Liver (tissue), 9 donors: ENCODE measurements around the gene TAPBPL. TPM values are rescaled to one million over a fixed set of nuclear protein-coding genes. Genes with fewer than 3 reads are reported as not detected.
A peak's percentile ranks its signal among the peaks of the same experiment; 100 is the strongest.

ENCODE experiments used
- DNase-seq: peaks from one replicate; pipeline ENCODE4 v3.0.0-alpha.2; 2017; ENCODE audit warnings: low spot score
- H3K27ac ChIP-seq, 2 donors: one replicate each; pipeline ENCODE4 v1.7.0; 2013; ENCODE audit warnings: inconsistent platforms in 2 of 2, low read length in 2 of 2, control low read depth in 1 of 2, low read depth in 1 of 2, mild to moderate bottlenecking in 1 of 2
- H3K27me3 ChIP-seq, 4 donors: one replicate each; pipeline versions ENCODE4 v1.6.1 to v1.7.0; 2013; ENCODE audit warnings: low read length in 3 of 4, inconsistent platforms in 1 of 4, mild to moderate bottlenecking in 1 of 4, moderate library complexity in 1 of 4; ENCODE audit not compliant: control insufficient read depth in 4 of 4, insufficient read depth in 4 of 4
- H3K36me3 ChIP-seq, 4 donors: one replicate each; pipeline versions ENCODE4 v1.6.1 to v1.7.0; 2013; ENCODE audit warnings: low read length in 3 of 4, mild to moderate bottlenecking in 3 of 4, low read depth in 1 of 4, moderate library complexity in 1 of 4; ENCODE audit not compliant: control insufficient read depth in 4 of 4, insufficient read depth in 3 of 4
- H3K4me1 ChIP-seq, 4 donors: one replicate each; pipeline versions ENCODE4 v1.6.1 to v1.7.0; 2013; ENCODE audit warnings: low read length in 3 of 4, mild to moderate bottlenecking in 3 of 4, moderate library complexity in 1 of 4; ENCODE audit not compliant: control insufficient read depth in 4 of 4, insufficient read depth in 4 of 4
- H3K4me3 ChIP-seq, 3 donors: one replicate each; pipeline versions ENCODE4 v1.6.1 to v1.7.0; 2013; ENCODE audit warnings: low read length in 3 of 3, control low read depth in 1 of 3, low read depth in 1 of 3, mild to moderate bottlenecking in 1 of 3
- H3K9ac ChIP-seq, 2 donors: one replicate each; pipeline ENCODE4 v1.7.0; 2013; ENCODE audit warnings: low read length in 2 of 2, mild to moderate bottlenecking in 2 of 2, moderate library complexity in 2 of 2, control low read depth in 1 of 2, low read depth in 1 of 2
- H3K9me3 ChIP-seq, 4 donors: one replicate each; pipeline versions ENCODE4 v1.6.1 to v1.7.0; 2013; ENCODE audit warnings: low read length in 3 of 4; ENCODE audit not compliant: control insufficient read depth in 4 of 4
- ATF3 ChIP-seq: IDR thresholded peaks from 2 replicates; pipeline ENCODE4 v1.6.1; 2016; ENCODE audit warnings: antibody characterized with exemption
- CTCF ChIP-seq: fragments of 150-350 bp; IDR thresholded peaks from 2 replicates; pipeline ENCODE4 v1.5.1; 2017; ENCODE audit warnings: improper control_type of control experiment, low read depth, low read length; ENCODE audit not compliant: missing input control
- EGR1 ChIP-seq, 2 donors: IDR thresholded peaks; 2 replicates each; pipeline ENCODE4 v1.6.1; 2016 to 2018; ENCODE audit warnings: antibody characterized with exemption in 2 of 2, low read depth in 2 of 2
- FOXA1 ChIP-seq: IDR thresholded peaks from 2 replicates; pipeline ENCODE4 v1.6.1; 2016; ENCODE audit warnings: antibody characterized with exemption
- GABPA ChIP-seq, 2 donors: IDR thresholded peaks in 1 of 2; conservative IDR thresholded peaks in 1 of 2; 2 replicates each; pipeline ENCODE4 v1.6.1; 2016; ENCODE audit warnings: antibody characterized with exemption in 2 of 2, mild to moderate bottlenecking in 1 of 2, moderate library complexity in 1 of 2
- HNF4G ChIP-seq: IDR thresholded peaks from 2 replicates; pipeline ENCODE4 v1.6.1; 2016; ENCODE audit warnings: antibody characterized with exemption
- SP1 ChIP-seq: IDR thresholded peaks from 2 replicates; pipeline ENCODE4 v1.6.1; 2018; ENCODE audit warnings: antibody characterized with exemption, mild to moderate bottlenecking
- ZBTB33 ChIP-seq: IDR thresholded peaks from 2 replicates; pipeline ENCODE4 v1.6.1; 2016; ENCODE audit warnings: antibody characterized with exemption
- WGBS: extraction: QIAGEN DNeasy Blood & Tissue Kit; methylation state at CpG from one replicate; pipeline ENCODE4 v1.1.7; 2013; 5-methylcytosine and 5-hydroxymethylcytosine counted together
- polyA plus RNA-seq, 2 donors: library from polyadenylated mRNA; stranded (reverse) in 1 of 2; unstranded in 1 of 2; fragments of 200-250 nt in 1 of 2; fragments of >200 nt in 1 of 2; fragmentation: Nextera tagmentation in 1 of 2; extraction: Ambion mirVana in 1 of 2; gene quantifications; one replicate each; pipeline versions ENCODE4 v1.2.1 to v1.2.3, GENCODE V29; 2013 to 2015
- total RNA-seq, 2 donors: library from RNA; depleted of rRNA; stranded (reverse); fragments of >200 nt; gene quantifications; one replicate each; pipeline ENCODE4 v1.2.3, GENCODE V29; 2014
- donor health status: healthy.
- donor health status: healthy.
- donor health status: healthy.
- donor health status: healthy.
- donor health status: healthy.

TAPBPL gene
- total and polyA plus RNA-seq, 4 donors, result 9.5 to 32.9 (median 19.0) TPM

GRCh38 chr12:6469092-6469491, 17.2 kb downstream of the TAPBPL start:
- TF ChIP-seq ZBTB33 (no peak), EGR1 (IDR thresholded peaks at IDR 0.05; ENCODE audit: low read depth in 2 of 2) (no peak), GABPA (IDR thresholded peaks at IDR 0.05 in 1 of 2, conservative IDR thresholded peaks at IDR 0.05 in 1 of 2) (no peak), HNF4G (no peak), FOXA1 (no peak), ATF3 (no peak), CTCF (no peak)
- peak overlapping the region in 1 of 2 donors; percentile 22 for H3K27ac ChIP-seq
- no peaks in the 10 kb centered on the region for H3K9me3 ChIP-seq
- H3K36me3 ChIP-seq, result peaks cover 2 to 11% (median 8%) of the 10 kb centered on the region in 4 donors
- peak overlapping the region in 1 of 3 donors; percentile 77 for H3K4me3 ChIP-seq
- no peak for DNase-seq
- H3K4me1 ChIP-seq, result peaks cover 10 to 30% (median 20%) of the 10 kb centered on the region in 4 donors
- WGBS, result 42% methylated on average over 6 of the region's 6 CpGs
- no peaks in the 10 kb centered on the region for H3K27me3 ChIP-seq
- no peak overlapping the region for H3K9ac ChIP-seq

GRCh38 chr12:6469609-6470374, 17.9 kb downstream of the TAPBPL start:
- Histone ChIP-seq H3K4me1 (peaks cover 10 to 32% (median 20%) of the 10 kb centered on the region in 4 donors), H3K9ac (peak overlapping the region; percentile 30 to 82), H3K9me3 (no peaks in the 10 kb centered on the region), H3K27me3 (no peaks in the 10 kb centered on the region), H3K27ac (peak overlapping the region; percentile 86 to 90), H3K36me3 (peaks cover 2 to 4% (median 3%) of the 10 kb centered on the region in 4 donors), H3K4me3 (peak overlapping the region; percentile 77 to 90 (median 78))
- TF ChIP-seq GABPA (IDR thresholded peaks at IDR 0.05 in 1 of 2, conservative IDR thresholded peaks at IDR 0.05 in 1 of 2) (no peak), ZBTB33 (no peak), CTCF (no peak), SP1 (no peak)
- 26% methylated on average over 16 of the region's 16 CpGs for WGBS
- DNase-seq, result no peak
